Stimulated activated CD8-positive, alpha-beta memory T cell treated with anti-CD3 and anti-CD28 coated beads, Interleukin-4, amount 100 ng/mL, for 48 hours (primary cell): Measurements from ENCODE around the gene NOX3.
"Not testable (repeated sequence)": the region's sequence is repeated elsewhere in the genome, so short reads cannot be mapped to it uniquely, and the experiment has no call there.

Experiments used
- DNase-seq: peaks from one replicate; pipeline ENCODE4 v3.0.0-alpha.2; 2020

NOX3 gene

GRCh38 chr6:155362968-155363632, 92.5 kb downstream of the NOX3 start:
- DNase-seq, result not testable (repeated sequence)

DNA sequence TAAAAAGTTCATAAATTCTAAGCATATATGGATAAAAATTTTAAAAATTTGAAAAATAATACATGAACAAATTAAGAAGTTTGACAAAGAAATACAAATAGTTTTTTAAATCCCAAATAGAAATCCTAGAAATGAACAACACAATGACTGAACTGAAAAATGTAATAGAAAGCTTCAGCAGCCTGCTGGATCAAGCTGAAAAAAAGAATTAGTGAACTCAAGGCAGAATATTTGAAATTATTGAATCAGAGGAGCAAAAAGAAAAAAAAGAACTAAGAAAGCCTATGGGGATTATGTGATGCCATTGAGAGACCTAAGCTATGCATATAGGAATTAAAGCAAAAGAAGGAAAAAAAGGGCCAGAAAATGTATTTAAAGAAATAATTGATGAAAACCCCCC, 101.5 kb downstream of the NOX3 start:
- no peak for DNase-seq

DNA sequence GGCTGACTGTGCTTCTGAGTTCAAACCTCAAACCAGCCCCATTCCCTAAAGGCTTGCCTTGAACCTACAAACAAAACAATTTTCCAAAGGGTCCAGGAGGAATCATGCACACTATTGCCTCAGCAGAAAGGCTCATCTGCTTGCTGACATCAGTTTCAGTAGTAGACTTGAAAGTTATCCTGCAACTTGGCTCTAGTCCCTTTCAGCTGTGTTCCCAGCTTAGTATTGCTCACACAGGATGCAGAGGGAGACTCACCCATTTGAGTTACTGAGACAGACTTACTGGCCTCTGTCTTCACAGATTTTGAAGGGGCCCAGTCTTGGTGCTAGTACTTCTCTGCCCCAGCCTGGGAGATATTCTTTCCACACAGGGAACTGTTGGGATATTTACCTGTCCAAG, 102.8 kb downstream of the NOX3 start:
- DNase-seq, result no peak

DNA sequence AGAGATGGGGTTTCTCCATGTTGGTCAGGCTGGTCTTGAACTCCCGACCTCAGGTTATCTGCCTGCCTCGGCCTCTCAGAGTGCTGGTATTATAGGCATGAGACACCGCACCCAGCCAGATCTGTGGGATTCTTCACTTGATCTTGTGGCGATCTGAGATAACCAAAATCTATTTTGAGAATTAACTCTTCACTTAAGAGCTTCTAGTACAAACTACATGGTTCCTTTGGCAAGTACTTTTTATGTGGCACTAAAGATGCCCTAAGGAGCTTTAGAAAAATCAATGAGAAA, 103.6 kb downstream of the NOX3 start:
- DNase-seq, result no peak

DNA sequence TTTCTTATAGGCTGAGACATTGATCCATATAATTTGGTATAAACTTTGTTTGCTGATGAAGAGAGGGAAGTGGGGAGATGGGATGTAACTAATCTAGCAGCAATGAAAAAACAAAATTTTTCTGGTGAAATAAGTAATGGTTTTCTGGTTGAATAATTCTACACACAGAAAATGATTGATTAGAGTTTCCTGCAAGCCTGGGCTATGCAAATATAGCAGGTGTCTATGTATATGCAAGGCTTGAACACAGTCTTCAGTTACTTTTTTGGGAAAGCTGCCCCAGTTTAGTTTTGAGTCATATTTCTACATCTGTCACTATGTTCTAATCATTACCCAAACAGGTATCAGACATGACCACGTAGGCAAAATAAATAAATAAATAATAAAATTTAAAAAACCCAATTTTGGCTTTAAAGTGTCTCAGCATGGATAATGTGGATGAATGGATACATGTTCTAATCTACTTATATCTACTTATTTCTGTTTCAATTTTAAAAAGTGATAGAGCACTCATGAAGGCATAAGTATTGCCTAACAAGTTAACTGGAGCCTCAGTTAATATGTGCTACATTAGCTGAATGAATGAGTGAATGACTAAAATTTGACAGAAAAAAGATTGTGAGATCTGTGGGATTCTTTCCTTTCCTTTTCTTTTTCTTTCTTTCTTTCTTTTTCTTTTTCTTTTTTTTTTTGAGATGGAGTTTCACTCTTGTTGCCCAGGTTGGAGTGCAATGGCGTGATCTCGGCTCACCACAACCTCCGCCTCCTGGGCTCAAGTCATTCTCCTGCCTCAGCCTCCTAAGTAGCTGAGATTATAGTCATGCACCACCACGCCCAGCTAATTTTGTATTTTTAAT, 104.1 kb downstream of the NOX3 start:
- DNase-seq, result no peak

DNA sequence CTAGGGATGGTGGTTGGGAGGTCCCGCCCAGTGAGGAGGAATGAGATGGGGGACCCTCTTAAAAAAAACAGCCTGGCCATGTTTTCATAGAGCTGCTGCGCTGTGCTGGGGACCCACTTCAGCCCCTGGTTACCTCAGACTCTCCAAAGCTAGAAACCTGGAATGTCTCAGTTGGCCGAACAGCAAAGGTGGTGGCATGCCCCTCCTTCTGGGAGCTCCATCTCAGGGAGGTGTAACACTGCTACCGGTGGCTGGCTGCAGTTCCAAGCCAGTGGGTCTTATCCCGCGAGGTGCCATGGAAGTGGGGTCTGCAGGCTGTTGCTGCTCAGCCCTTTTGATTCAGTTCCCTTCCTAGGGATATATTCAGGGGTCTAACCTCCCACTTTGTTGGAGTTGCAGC, 105.7 kb downstream of the NOX3 start:
- DNase-seq, result no peak

DNA sequence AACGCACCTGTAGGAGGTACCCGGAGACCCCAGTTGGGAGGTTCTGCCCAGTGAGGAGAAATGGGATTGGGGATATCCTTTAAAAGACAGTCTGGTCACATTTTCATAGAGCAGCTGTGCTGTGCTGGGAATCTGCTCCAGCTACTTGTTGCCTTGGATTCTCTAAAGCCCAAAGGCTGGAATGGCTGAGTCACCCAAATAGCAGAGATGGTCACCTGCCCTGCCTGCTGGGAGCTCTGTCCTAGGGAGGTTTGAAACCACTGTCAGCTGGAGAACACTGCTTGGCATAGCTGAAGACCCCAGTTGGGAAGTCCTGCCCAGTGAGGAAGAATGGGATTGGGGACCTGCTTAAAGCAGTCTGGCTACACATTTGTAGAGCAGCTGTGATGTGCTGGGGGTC, 106.5 kb downstream of the NOX3 start:
- no peak for DNase-seq

GRCh38 chr6:155347800-155348199, 107.8 kb downstream of the NOX3 start:
- no peak for DNase-seq

GRCh38 chr6:155346957-155347356, 108.7 kb downstream of the NOX3 start:
- DNase-seq, result no peak
